Stimulated activated naive B cell treated with anti-CD40 and anti-IgM and Interleukin-4, amounts not matched to agents 10 μg/mL and 1 μg/mL and 100 μg/mL, for 72 hours (primary cell): ENCODE data around the gene NFASC.

Experiments used
- ATAC-seq, 2 donors: fragments of 150-1000 bp; cut with Tn5 transposase; replicated peaks; 2 replicates each; pipeline ENCODE4 v1.10.0; 2021; ENCODE audit warnings: moderate library complexity in 1 of 2
- DNase-seq: peaks from one replicate; pipeline ENCODE4 v3.0.0; 2021
- H3K27ac Mint-ChIP-seq: one replicate; pipeline ENCODE4 v1.8.0; 2022; ENCODE audit warnings: mild to moderate bottlenecking, mixed read lengths
- H3K27me3 Mint-ChIP-seq, 2 donors: one replicate each; pipeline ENCODE4 v1.8.0; 2022; ENCODE audit warnings: mixed read lengths in 2 of 2
- H3K36me3 Mint-ChIP-seq, 2 donors: one replicate each; pipeline ENCODE4 v1.8.0; 2022; ENCODE audit warnings: mixed read lengths in 2 of 2, mild to moderate bottlenecking in 1 of 2
- H3K4me1 Mint-ChIP-seq, 2 donors: one replicate each; pipeline ENCODE4 v1.8.0; 2022; ENCODE audit warnings: mixed read lengths in 2 of 2, mild to moderate bottlenecking in 1 of 2
- H3K4me3 Mint-ChIP-seq, 2 donors: one replicate each; pipeline ENCODE4 v1.8.0; 2022; ENCODE audit warnings: mild to moderate bottlenecking in 2 of 2, mixed read lengths in 2 of 2, moderate library complexity in 1 of 2
- H3K9me3 Mint-ChIP-seq, 2 donors: one replicate each; pipeline ENCODE4 v1.8.0; 2022; ENCODE audit warnings: mixed read lengths in 2 of 2, mild to moderate bottlenecking in 1 of 2

Gene NFASC

DNA sequence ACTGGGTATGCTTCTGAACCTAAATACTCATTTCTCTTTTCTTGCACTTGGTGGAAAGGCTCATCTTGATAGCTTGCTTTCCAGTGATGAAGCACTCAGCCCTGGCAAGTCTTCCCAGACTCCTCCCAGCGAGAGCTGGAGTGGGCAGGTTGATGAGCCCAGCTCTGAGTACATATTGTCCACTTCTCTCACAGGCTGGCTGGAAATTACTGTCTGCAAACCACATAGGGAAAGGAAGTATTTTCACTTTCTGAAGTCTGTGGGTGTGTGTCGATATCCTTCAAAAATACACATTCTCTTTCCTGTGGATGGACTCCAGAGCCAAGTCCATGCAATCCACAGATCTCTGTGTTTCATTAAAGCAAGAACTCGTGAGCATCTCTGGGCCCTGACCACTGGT is 133.7 kb downstream of the NFASC start:
- ATAC-seq (no peak), DNase-seq (no peak)
- Mint-ChIP-seq H3K4me1 (no peaks in the 10 kb centered on the region), H3K27ac (no peak overlapping the region), H3K36me3 (no peaks in the 10 kb centered on the region), H3K27me3 (peaks cover 0 to 11% of the 10 kb centered on the region in 2 donors), H3K4me3 (no peak overlapping the region), H3K9me3 (no peaks in the 10 kb centered on the region)

GRCh38 chr1:205008896-205009295 is 138.2 kb downstream of the NFASC start:
- DNase-seq, result no peak
- H3K27ac Mint-ChIP-seq, result no peak overlapping the region
- H3K36me3 Mint-ChIP-seq, result no peaks in the 10 kb centered on the region
- no peaks in the 10 kb centered on the region for H3K4me1 Mint-ChIP-seq
- no peak overlapping the region for H3K4me3 Mint-ChIP-seq
- no peak for ATAC-seq
- no peaks in the 10 kb centered on the region for H3K9me3 Mint-ChIP-seq
- peaks cover 0 to 7% of the 10 kb centered on the region in 2 donors for H3K27me3 Mint-ChIP-seq

- no peak overlapping the region for H3K4me3 Mint-ChIP-seq
- H3K36me3 Mint-ChIP-seq, result no peaks in the 10 kb centered on the region
- no peak overlapping the region for H3K27ac Mint-ChIP-seq
- peaks cover 0 to 7% of the 10 kb centered on the region in 2 donors for H3K27me3 Mint-ChIP-seq
- no peak for DNase-seq
- no peak for ATAC-seq
- no peaks in the 10 kb centered on the region for H3K9me3 Mint-ChIP-seq
- peaks cover 0 to 2% of the 10 kb centered on the region in 2 donors for H3K4me1 Mint-ChIP-seq
Observed at GRCh38 chr1:205009670-205010069, 139.0 kb downstream of the NFASC start.

GRCh38 chr1:205012391-205013140 is 141.9 kb downstream of the NFASC start:
- H3K27me3 Mint-ChIP-seq, result peaks cover 0 to 6% of the 10 kb centered on the region in 2 donors
- DNase-seq (no peak), ATAC-seq (no peak)

GRCh38 chr1:205013683-205014367 is 143.2 kb downstream of the NFASC start:
- H3K4me3 Mint-ChIP-seq, result no peak overlapping the region
- ATAC-seq (no peak), DNase-seq (no peak)
- H3K27me3 Mint-ChIP-seq, result peaks cover 0 to 6% of the 10 kb centered on the region in 2 donors
- no peaks in the 10 kb centered on the region for H3K36me3 Mint-ChIP-seq
- H3K27ac Mint-ChIP-seq, result no peak overlapping the region
- H3K4me1 Mint-ChIP-seq, result peaks cover 0 to 2% of the 10 kb centered on the region in 2 donors
- H3K9me3 Mint-ChIP-seq, result no peaks in the 10 kb centered on the region

More at GRCh38 chr1:205012391-205013140, 141.9 kb downstream of the NFASC start:
- H3K9me3 Mint-ChIP-seq, result no peaks in the 10 kb centered on the region
- H3K27ac Mint-ChIP-seq, result no peak overlapping the region
- peaks cover 0 to 2% of the 10 kb centered on the region in 2 donors for H3K4me1 Mint-ChIP-seq
- no peak overlapping the region for H3K4me3 Mint-ChIP-seq
- no peaks in the 10 kb centered on the region for H3K36me3 Mint-ChIP-seq

DNA sequence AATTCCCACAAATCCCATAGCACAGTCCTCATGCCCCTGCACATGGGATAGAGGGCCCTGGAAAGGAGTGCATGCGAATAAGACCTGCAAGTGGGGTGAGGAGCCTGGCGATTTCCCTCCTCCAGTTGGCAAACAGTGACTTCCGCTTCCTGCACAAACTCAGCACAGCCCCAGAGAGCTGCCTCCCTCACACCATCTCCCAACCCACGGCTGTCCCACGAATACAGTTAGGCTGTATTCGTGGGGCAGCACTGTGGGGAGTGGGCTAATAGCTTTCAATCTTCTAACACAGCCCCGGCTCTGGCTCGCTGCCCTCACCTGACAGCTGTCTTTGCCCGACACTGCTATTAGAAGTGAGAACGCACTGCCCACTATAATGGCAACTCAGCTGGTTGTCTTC is 144.1 kb downstream of the NFASC start:
- H3K4me3 Mint-ChIP-seq, result no peak overlapping the region
- no peaks in the 10 kb centered on the region for H3K36me3 Mint-ChIP-seq
- H3K9me3 Mint-ChIP-seq, result no peaks in the 10 kb centered on the region
- H3K4me1 Mint-ChIP-seq, result peaks cover 0 to 2% of the 10 kb centered on the region in 2 donors
- H3K27ac Mint-ChIP-seq, result no peak overlapping the region
- H3K27me3 Mint-ChIP-seq, result peaks cover 2 to 6% of the 10 kb centered on the region in 2 donors
- no peak for ATAC-seq
- DNase-seq, result no peak

GRCh38 chr1:205015241-205015640 is 144.6 kb downstream of the NFASC start:
- ATAC-seq (no peak), DNase-seq (no peak)
- Mint-ChIP-seq H3K27me3 (peaks cover 6 to 7% of the 10 kb centered on the region in 2 donors), H3K4me1 (peaks cover 0 to 2% of the 10 kb centered on the region in 2 donors), H3K36me3 (no peaks in the 10 kb centered on the region), H3K9me3 (no peaks in the 10 kb centered on the region), H3K4me3 (no peak overlapping the region), H3K27ac (no peak overlapping the region)

- no peak for ATAC-seq
- Mint-ChIP-seq H3K4me3 (no peak overlapping the region), H3K27ac (no peak overlapping the region), H3K36me3 (no peaks in the 10 kb centered on the region), H3K27me3 (peaks cover 6 to 13% of the 10 kb centered on the region in 2 donors), H3K9me3 (no peaks in the 10 kb centered on the region), H3K4me1 (peaks cover 0 to 2% of the 10 kb centered on the region in 2 donors)
- no peak for DNase-seq
Observed at GRCh38 chr1:205016075-205016474, 145.4 kb downstream of the NFASC start.

GRCh38 chr1:205016584-205016983 is 145.9 kb downstream of the NFASC start:
- H3K9me3 Mint-ChIP-seq, result no peaks in the 10 kb centered on the region

DNA sequence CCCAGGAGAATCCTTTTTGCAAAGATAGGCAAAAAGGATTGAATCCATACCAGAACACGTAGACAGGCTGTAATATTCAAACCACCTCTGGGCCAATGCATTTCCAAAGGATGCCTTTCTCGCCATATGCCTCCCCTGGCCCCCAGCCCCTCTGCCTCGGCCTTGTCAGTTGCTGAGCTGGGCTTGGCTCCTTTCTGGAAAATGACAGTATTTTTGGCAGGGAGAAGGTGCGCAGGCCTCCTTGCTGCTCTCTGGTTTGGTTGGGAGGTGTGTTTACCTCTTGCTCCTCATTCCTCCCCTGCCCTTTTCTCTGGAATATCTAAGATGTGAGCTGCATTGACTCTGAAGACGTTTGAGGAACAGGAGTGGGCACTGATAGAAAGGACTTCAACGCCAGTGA is 146.3 kb downstream of the NFASC start:
- Mint-ChIP-seq H3K36me3 (no peaks in the 10 kb centered on the region), H3K27ac (no peak overlapping the region), H3K27me3 (peaks cover 6 to 13% of the 10 kb centered on the region in 2 donors), H3K4me1 (peaks cover 0 to 2% of the 10 kb centered on the region in 2 donors), H3K9me3 (no peaks in the 10 kb centered on the region), H3K4me3 (no peak overlapping the region)
- no peak for ATAC-seq
- no peak for DNase-seq

More at GRCh38 chr1:205016584-205016983, 145.9 kb downstream of the NFASC start:
- DNase-seq (no peak), ATAC-seq (no peak)
- Mint-ChIP-seq H3K4me3 (no peak overlapping the region), H3K27ac (no peak overlapping the region), H3K36me3 (no peaks in the 10 kb centered on the region), H3K27me3 (peaks cover 6 to 13% of the 10 kb centered on the region in 2 donors), H3K4me1 (peaks cover 0 to 2% of the 10 kb centered on the region in 2 donors)

GRCh38 chr1:205017766-205018165 is 147.1 kb downstream of the NFASC start:
- no peak overlapping the region for H3K4me3 Mint-ChIP-seq
- no peak for DNase-seq
- H3K27ac Mint-ChIP-seq, result no peak overlapping the region
- H3K27me3 Mint-ChIP-seq, result peaks cover 12 to 13% of the 10 kb centered on the region in 2 donors
- no peaks in the 10 kb centered on the region for H3K36me3 Mint-ChIP-seq
- H3K9me3 Mint-ChIP-seq, result no peaks in the 10 kb centered on the region
- peaks cover 0 to 2% of the 10 kb centered on the region in 2 donors for H3K4me1 Mint-ChIP-seq
- ATAC-seq, result no peak

DNA sequence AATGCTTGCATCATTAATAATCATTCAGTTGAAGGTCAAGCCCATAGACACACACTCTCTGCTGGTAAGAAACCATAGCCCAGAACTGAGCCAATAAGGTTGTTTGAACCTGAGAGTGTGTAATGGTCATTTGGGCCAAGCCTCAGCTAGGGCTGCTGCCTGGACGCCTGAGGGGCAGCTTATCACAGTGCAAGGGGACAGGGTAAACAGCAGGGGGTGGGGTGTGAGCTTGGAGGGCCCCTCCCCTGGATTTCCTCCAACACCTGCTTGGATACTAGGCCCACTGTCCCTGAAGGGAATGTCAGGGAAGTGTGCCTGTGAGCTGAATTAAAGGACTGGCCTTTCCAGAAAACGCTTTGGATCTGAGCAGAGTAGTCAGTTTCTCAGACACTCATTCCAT is 147.7 kb downstream of the NFASC start:
- peaks cover 0 to 2% of the 10 kb centered on the region in 2 donors for H3K4me1 Mint-ChIP-seq
- H3K4me3 Mint-ChIP-seq, result no peak overlapping the region
- H3K9me3 Mint-ChIP-seq, result no peaks in the 10 kb centered on the region
- no peak overlapping the region for H3K27ac Mint-ChIP-seq
- H3K27me3 Mint-ChIP-seq, result peaks cover 12 to 13% of the 10 kb centered on the region in 2 donors
- ATAC-seq (no peak), DNase-seq (no peak)
- H3K36me3 Mint-ChIP-seq, result no peaks in the 10 kb centered on the region

GRCh38 chr1:205020466-205020865 is 149.8 kb downstream of the NFASC start:
- H3K4me3 Mint-ChIP-seq, result no peak overlapping the region
- no peaks in the 10 kb centered on the region for H3K9me3 Mint-ChIP-seq
- H3K4me1 Mint-ChIP-seq, result no peaks in the 10 kb centered on the region
- peaks cover 12 to 13% of the 10 kb centered on the region in 2 donors for H3K27me3 Mint-ChIP-seq
- H3K36me3 Mint-ChIP-seq, result no peaks in the 10 kb centered on the region
- DNase-seq (no peak), ATAC-seq (no peak)
- no peak overlapping the region for H3K27ac Mint-ChIP-seq

- Mint-ChIP-seq H3K4me1 (no peaks in the 10 kb centered on the region), H3K27me3 (peaks cover 7 to 12% of the 10 kb centered on the region in 2 donors), H3K9me3 (no peaks in the 10 kb centered on the region), H3K27ac (no peak overlapping the region), H3K4me3 (no peak overlapping the region), H3K36me3 (no peaks in the 10 kb centered on the region)
- DNase-seq (no peak), ATAC-seq (no peak)
Observed at GRCh38 chr1:205024679-205025078, 154.0 kb downstream of the NFASC start.

GRCh38 chr1:205025239-205025638 is 154.6 kb downstream of the NFASC start:
- H3K27ac Mint-ChIP-seq, result no peak overlapping the region
- ATAC-seq (no peak), DNase-seq (no peak)
- no peaks in the 10 kb centered on the region for H3K9me3 Mint-ChIP-seq
- no peak overlapping the region for H3K4me3 Mint-ChIP-seq
- H3K27me3 Mint-ChIP-seq, result peaks cover 12% of the 10 kb centered on the region in 2 donors
- no peaks in the 10 kb centered on the region for H3K36me3 Mint-ChIP-seq
- no peaks in the 10 kb centered on the region for H3K4me1 Mint-ChIP-seq
